IPS-11a (cell line): ENCODE results near the gene NUP88.
"Not testable (repeated sequence)": the region's sequence is repeated elsewhere in the genome, so short reads cannot be mapped to it uniquely, and the experiment has no call there.

Source experiments
- H3K4me3 ChIP-seq: one replicate; pipeline ENCODE4 v1.5.1; 2013; ENCODE audit warnings: low read depth, low read length, control low read depth

The NUP88 gene

DNA sequence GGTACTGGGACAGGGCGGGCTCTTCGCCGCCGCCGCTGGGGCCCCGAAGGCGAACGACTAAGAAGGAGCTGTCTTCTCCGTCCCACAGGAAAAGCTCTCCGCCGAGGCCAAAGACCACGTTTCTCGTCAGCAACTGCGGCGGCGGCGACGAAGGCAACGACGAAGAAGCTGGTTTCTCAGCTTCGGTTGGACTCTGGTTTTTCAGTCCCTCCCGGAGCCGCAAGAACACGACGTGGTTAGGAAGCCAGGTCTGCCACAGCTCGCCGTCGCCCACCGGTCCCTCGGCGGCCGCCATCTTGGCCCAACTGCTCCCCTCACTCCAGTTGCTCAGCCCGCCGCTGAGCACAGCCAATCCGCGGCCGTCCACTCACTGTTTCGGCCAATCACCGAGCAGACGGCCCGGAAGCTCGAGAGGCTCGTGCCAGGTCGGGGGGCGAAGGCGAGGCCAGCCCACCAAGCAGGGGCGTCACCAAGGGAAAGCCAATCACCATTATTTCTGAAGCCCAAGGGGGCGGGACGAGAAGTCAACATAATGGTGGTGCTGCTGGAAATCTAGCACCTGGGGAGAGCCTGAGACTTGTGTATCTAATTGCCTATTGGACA, at the start of gene NUP88:
NUP88 (minus strand) TSS at position 307 of the 603 bp plus-strand sequence; CDS start at position 295, 12 bp downstream.
- peak within 1 kb of the TSS; percentile 80 for H3K4me3 ChIP-seq

GRCh38 chr17:5468075-5468473, 48.6 kb upstream of the NUP88 start:
- peak overlapping the region; percentile 74 for H3K4me3 ChIP-seq

GRCh38 chr17:5467416-5467815, 48.0 kb upstream of the NUP88 start:
- peak overlapping the region; percentile 74 for H3K4me3 ChIP-seq

- H3K4me3 ChIP-seq: no peak overlapping the region
Measured at GRCh38 chr17:5466295-5466694, 46.8 kb upstream of the NUP88 start.

- no peak overlapping the region for H3K4me3 ChIP-seq
Measured at GRCh38 chr17:5464717-5465507, 45.5 kb upstream of the NUP88 start.

DNA sequence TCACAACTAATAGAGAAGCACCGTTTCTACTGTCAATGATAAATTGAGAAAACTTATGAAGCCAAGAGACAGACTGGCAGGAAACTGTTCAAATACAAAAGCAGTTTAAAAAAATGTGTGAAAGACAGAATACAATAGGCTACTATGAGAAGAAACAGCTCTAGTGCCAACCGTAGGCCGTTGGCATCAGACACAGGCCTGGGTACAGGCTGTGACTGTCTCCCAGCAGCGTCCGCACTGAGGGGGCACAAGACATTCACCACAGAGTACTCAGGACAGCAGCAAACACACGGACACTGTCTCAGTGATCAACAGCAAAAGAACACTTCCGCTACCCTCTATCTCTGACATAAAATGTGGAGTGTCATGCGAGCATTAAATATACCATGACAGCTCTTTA, 27.3 kb upstream of the NUP88 start:
- H3K4me3 ChIP-seq: no peak overlapping the region

DNA sequence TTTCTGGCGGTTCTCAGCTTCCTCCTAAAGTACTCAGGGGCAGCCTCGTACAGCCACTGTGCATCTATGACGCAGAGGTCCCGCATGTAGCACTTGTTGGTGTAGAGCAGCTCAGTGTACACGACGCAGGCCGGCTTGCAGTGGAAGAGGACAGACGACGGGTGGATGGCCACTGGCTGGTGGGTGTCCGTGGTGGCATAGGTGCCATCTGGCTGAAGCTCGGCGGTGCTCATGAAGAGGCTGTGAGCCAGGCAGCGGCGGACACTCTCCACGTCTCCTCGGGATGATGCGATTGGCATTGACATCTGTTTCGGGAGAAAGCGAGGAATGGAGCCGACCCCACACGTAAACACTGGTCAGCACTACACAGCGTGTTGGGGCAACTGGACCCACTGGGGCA, 24.7 kb upstream of the NUP88 start:
- no peak overlapping the region for H3K4me3 ChIP-seq

GRCh38 chr17:5443728-5444127, 24.3 kb upstream of the NUP88 start:
- no peak overlapping the region for H3K4me3 ChIP-seq

- H3K4me3 ChIP-seq: peak overlapping the region; percentile 84
Measured at GRCh38 chr17:5439446-5439764, 19.9 kb upstream of the NUP88 start.

GRCh38 chr17:5438716-5439445, 19.4 kb upstream of the NUP88 start, which contains the start of gene C1QBP:
Gene C1QBP (minus strand): TSS chr17:5439155. CDS start chr17:5439073, 82 bp downstream.
- H3K4me3 ChIP-seq: peak within 1 kb of the TSS; percentile 84

DNA sequence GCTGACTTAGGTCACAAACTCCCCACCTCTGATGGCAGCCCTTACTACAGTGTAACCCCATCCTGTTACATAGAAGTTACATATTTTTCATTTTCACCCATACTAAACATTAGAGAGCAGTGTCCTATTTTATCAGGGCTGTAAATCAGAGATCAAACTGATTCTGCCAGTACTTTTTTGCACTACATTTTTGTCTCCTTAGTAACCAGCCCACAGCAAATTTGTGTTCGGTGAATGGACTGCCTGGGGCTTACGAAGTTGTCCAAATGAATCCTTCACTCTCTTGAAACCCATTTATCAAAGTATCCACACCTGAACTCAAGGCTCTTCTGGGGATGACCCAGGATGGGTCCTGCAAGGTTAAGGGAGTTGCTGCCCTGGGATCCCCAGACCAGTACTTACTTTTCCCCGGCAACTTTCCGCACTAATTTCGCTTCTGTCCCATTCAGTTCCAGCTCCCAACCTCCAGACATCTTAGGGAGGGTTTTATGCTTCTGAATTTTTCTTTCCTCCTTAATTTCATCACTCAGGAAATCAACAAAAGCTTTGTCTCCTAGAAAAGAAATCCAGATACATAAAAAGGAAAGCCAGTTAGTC, 18.4 kb upstream of the NUP88 start:
- H3K4me3 ChIP-seq: peak overlapping the region; percentile 84

DNA sequence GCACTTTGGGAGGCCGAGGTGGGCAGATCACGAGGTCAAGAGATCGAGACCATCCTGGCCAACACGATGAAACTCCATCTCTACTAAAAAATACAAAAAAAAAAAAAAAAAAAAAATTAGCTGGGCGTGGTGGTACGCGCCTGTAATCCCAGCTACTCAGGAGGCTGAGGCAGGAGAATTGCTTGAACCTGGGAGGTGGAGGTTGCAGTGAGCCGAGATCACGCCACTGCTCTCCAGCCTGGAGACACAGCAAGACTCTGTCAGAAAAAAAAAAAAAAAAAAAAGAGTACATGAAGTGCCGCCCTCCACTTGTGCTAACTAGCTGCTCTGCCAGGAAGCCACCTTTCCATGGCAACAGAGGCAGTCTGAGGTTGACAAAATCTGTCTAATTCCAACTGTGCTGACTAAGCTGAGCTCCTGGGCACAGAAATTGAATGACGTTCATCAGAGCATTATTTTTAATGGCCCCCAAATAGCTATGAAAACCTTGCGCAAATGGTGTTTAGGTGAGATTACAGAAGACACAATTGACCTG, 16.4 kb upstream of the NUP88 start:
- H3K4me3 ChIP-seq: not testable (repeated sequence)

DNA sequence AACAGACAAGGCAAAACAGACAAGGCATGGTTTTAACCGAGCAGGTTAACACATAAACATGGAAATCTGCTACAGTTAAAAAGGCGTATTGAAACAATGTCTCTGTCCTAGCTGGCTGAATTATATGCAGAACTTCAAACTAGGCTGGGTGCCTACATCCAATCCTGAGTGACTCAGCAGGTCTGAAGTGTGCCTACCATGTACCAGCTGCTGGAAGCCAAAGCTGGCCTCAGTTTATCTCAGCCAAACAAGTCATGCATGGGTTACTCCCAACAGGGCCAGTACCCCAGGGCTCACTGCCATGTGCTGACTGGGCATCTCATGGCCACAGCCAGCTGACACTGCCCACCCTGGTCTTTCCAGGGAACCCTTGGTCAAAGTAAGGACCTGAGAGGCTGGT, 15.5 kb upstream of the NUP88 start:
- no peak overlapping the region for H3K4me3 ChIP-seq

DNA sequence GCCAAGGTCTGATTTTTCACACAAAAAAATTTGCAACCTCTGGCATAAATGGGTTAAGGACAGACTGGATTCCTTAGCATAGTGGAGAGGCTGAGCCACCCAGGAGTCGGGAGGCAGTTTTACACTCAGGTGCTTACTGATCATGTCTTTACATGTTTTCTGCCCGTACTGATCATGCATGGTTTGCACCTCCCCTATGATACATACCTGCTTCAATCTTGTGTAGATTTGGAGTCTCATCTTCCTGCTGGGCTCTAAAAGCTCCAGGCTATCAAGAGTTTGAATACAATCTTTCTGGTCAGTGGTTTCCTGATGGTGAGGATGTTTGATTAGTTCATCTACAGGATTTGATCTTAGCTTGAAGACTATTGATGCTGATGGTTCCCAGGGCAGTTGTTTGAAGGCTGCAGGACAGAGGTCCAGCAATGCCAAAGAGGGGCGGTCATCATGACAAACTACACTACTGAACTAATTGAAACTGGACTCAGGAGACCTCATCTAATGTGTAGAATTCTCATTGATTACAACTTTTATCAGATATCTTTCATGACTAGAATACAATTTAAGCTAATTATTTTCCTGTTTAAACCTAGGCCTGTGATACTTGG, 12.6 kb upstream of the NUP88 start:
- H3K4me3 ChIP-seq: no peak overlapping the region

DNA sequence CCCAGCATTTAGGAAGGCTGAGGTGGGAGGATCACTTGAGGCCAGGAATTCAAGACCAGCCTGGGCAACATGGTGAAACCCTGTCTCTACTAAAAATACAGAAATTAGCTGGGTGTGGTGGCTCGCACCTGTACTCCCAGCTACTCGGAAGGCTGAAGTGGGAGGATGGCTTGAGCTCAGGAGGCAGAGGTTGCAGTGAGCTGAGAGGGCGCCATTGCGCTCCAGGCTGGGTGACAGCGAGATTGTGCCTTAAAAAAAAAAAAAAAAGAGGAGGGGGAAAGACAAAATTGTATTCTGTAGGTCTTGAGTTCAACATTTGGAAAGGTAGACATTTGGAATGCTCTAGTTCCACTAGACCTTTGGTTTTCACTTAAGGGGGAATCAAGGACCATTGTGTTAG, 11.8 kb upstream of the NUP88 start:
- not testable (repeated sequence) for H3K4me3 ChIP-seq

DNA sequence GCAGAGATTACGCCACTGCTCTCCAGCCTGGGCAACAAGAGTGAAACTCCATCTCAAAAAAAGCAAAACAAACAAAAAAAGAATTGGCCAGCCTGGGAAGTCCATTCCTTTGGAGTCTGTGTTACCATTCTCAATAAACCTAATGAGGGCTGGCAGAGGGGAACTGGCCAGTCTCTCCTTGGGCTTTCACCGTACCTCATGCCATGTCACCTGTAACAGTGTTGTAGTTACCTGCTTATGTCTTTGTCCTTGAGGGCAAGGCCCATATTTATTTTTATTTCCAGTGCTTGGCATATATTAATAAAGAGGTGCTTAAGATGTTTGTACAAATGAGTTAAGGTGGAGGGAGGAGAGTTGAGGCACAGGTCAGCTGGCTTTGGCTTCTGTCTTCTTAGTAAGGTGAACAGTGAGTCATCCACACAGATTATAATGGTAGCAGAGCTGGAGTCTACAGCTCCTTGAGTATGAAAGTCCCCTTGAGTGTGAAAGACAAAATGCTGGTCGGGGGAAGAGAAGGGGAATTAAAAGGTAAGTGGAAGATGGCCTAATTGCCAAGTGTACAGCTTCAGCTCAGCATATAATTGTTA, 11.0 kb upstream of the NUP88 start:
- H3K4me3 ChIP-seq: no peak overlapping the region

GRCh38 chr17:5429191-5429887, 9.9 kb upstream of the NUP88 start:
- H3K4me3 ChIP-seq: no peak overlapping the region

DNA sequence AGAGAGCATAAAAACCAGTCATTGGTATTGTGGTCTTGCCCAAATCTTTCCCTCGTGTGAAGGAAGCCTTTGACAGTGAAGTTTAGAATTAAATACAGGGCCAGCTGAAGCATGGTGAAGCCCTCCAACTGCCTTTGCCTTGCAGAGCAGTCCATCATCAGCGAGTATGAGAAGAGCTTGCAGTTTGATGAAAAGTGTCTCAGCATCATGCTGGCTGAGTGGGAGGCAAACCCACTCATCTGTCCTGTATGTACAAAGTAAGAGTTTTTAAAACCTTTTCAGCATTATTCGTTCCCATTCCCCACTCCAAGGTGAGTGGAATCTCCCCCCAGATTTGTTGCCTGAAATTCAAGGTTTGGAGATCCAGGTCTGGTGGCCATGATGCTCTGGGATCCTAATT, 6.4 kb upstream of the NUP88 start:
- no peak overlapping the region for H3K4me3 ChIP-seq

- no peak overlapping the region for H3K4me3 ChIP-seq
Measured at GRCh38 chr17:5424909-5425308, 5.4 kb upstream of the NUP88 start.

DNA sequence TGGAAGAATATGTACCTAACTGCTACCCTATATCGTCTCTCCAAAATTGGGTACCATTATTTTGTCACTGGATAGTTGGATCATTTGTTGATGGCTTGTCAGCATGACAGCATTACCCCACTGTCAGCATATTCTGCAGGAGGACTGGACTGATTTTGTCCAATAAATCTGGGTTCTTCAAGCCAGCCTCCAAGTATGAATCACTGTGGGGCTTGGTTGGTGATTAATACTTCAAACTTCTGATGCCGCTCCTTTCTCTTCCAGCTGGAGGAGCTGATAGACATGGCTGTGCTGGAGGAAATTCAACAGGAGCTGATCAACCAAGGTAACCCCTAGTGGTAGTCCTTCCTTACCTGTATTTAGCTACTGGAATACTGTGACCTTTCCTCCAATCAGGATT, 3.0 kb upstream of the NUP88 start:
- no peak overlapping the region for H3K4me3 ChIP-seq
